Keratinocyte (primary cell): ENCODE measurements around the gene ULK4.

Source experiments
- EZH2 ChIP-seq: IDR thresholded peaks from one replicate; pipeline ENCODE4 v1.6.1; 2012; ENCODE audit warnings: inconsistent platforms, mild to moderate bottlenecking, low read length, moderate library complexity
- TF ChIP-seq, protein P1 (sequence below), 3 experiments: IDR thresholded peaks in 1 of 3; conservative IDR thresholded peaks in 1 of 3; optimal IDR thresholded peaks in 1 of 3; 2 replicates in 2 of 3; 3 replicates in 1 of 3; pipeline versions ENCODE3 to v1.5.1; 2011; ENCODE audit warnings: low read length in 3 of 3, mild to moderate bottlenecking in 3 of 3, moderate library complexity in 2 of 3, control low read depth in 1 of 3, inconsistent platforms in 1 of 3; ENCODE audit not compliant: insufficient read depth in 2 of 3; ENCODE audit errors: extremely low read depth in 1 of 3

DNA sequence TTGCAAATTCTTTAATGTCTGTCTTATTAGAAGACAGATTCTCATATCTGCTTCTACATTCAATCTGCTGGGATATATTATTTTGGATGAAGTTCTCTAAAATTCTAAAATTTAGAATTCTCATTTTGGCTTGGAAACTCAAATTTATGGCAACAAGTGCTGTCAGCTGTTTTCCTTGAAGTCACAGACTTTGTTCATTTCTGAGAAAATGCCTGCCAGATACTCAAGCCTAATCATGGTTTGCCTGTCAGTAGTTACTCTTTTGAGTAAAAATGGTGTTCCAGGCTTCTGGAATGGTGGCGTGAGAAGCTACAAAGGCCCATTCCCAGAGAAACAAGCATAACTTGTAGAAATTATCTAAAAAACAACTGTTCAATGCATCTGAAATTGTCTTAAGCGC lies 646.8 kb downstream of the ULK4 start:
- TF ChIP-seq EZH2 = no peak
- TF ChIP-seq, protein P1, sequence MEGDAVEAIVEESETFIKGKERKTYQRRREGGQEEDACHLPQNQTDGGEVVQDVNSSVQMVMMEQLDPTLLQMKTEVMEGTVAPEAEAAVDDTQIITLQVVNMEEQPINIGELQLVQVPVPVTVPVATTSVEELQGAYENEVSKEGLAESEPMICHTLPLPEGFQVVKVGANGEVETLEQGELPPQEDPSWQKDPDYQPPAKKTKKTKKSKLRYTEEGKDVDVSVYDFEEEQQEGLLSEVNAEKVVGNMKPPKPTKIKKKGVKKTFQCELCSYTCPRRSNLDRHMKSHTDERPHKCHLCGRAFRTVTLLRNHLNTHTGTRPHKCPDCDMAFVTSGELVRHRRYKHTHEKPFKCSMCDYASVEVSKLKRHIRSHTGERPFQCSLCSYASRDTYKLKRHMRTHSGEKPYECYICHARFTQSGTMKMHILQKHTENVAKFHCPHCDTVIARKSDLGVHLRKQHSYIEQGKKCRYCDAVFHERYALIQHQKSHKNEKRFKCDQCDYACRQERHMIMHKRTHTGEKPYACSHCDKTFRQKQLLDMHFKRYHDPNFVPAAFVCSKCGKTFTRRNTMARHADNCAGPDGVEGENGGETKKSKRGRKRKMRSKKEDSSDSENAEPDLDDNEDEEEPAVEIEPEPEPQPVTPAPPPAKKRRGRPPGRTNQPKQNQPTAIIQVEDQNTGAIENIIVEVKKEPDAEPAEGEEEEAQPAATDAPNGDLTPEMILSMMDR (optimal IDR thresholded peaks at IDR 0.05 in 1 of 3, IDR thresholded peaks at IDR 0.05 in 1 of 3, conservative IDR thresholded peaks at IDR 0.05 in 1 of 3; ENCODE audit: extremely low read depth in 1 of 3, insufficient read depth in 2 of 3, low read length in 3 of 3) = no peak
